Inferior parietal cortex (tissue), 1 donor: Measurements from ENCODE around the gene PFKM.
A peak's percentile ranks its signal among the peaks of the same experiment; 100 is the strongest.

ENCODE experiments used
- DNase-seq: peaks from one replicate; pipeline ENCODE4 v3.0.0-alpha.2; 2016; ENCODE audit errors: extremely low spot score

The PFKM gene

GRCh38 chr12:48119078-48119833 lies at the start of gene PFKM:
TSS of gene PFKM (plus strand) at chr12:48119364. CDS start at chr12:48122775, 3,411 bp downstream.
- DNase-seq, result peak; percentile 75

- DNase-seq, result no peak
Measured at GRCh38 chr12:48070033-48070432, 49.1 kb upstream of the PFKM start.

- no peak for DNase-seq
Measured at GRCh38 chr12:48070731-48071130, 48.4 kb upstream of the PFKM start.

- no peak for DNase-seq
Measured at GRCh38 chr12:48071808-48072207, 47.4 kb upstream of the PFKM start.

GRCh38 chr12:48072266-48072665 lies 46.9 kb upstream of the PFKM start:
- DNase-seq, result no peak

GRCh38 chr12:48074266-48074665 lies 44.9 kb upstream of the PFKM start:
- DNase-seq, result no peak

- DNase-seq, result no peak
Measured at GRCh38 chr12:48075832-48076231, 43.3 kb upstream of the PFKM start.

GRCh38 chr12:48077111-48077510 lies 42.1 kb upstream of the PFKM start:
- no peak for DNase-seq

GRCh38 chr12:48078901-48079300 lies 40.3 kb upstream of the PFKM start:
- DNase-seq, result no peak

- no peak for DNase-seq
Measured at GRCh38 chr12:48080285-48080684, 38.9 kb upstream of the PFKM start.

- no peak for DNase-seq
Measured at GRCh38 chr12:48080821-48081220, 38.3 kb upstream of the PFKM start.

GRCh38 chr12:48084066-48084465 lies 35.1 kb upstream of the PFKM start:
- DNase-seq, result peak; percentile 18

- no peak for DNase-seq
Measured at GRCh38 chr12:48084841-48085460, 34.2 kb upstream of the PFKM start.

- DNase-seq, result no peak
Measured at GRCh38 chr12:48086327-48086726, 32.8 kb upstream of the PFKM start.

- no peak for DNase-seq
Measured at GRCh38 chr12:48092611-48093010, 26.6 kb upstream of the PFKM start.

GRCh38 chr12:48104531-48104930 lies 14.6 kb upstream of the PFKM start:
- no peak for DNase-seq

GRCh38 chr12:48105321-48105866 lies 13.8 kb upstream of the PFKM start:
- DNase-seq, result peak; percentile 27

GRCh38 chr12:48105867-48106680 lies 13.1 kb upstream of the PFKM start, which contains the start of gene SENP1:
TSS of gene SENP1 (minus strand) at chr12:48106079. CDS start at chr12:48101472, 4,607 bp downstream.
- peak; percentile 91 for DNase-seq

- no peak for DNase-seq
Measured at GRCh38 chr12:48106681-48107613, 12.2 kb upstream of the PFKM start.

- DNase-seq, result no peak
Measured at GRCh38 chr12:48109424-48109823, 9.7 kb upstream of the PFKM start.

GRCh38 chr12:48110691-48111311 lies 8.4 kb upstream of the PFKM start:
- no peak for DNase-seq
